BE2C (cell line): ENCODE measurements around the gene WDFY3.

Source experiments
- DNase-seq: peaks from one replicate; pipeline ENCODE4 v3.0.0-alpha.2; 2020
- H3K27me3 ChIP-seq: fragments of 250-450 bp; sonication (Bioruptor Pico); 2 replicates; pipeline ENCODE4 v1.5.1; 2020; ENCODE audit warnings: mild to moderate bottlenecking
- H3K36me3 ChIP-seq: fragments of 250-450 bp; sonication (Bioruptor Pico); 2 replicates; pipeline ENCODE4 v1.5.1; 2020; ENCODE audit warnings: mild to moderate bottlenecking
- H3K4me1 ChIP-seq: fragments of 250-450 bp; sonication (Bioruptor Pico); 2 replicates; pipeline ENCODE4 v1.5.1; 2020
- H3K4me3 ChIP-seq: 2 replicates; pipeline ENCODE4 v1.5.1; 2011; ENCODE audit warnings: low read depth, low read length
- H3K9me3 ChIP-seq: fragments of 250-450 bp; sonication (Bioruptor Pico); 2 replicates; pipeline ENCODE4 v1.5.1; 2020
- TF ChIP-seq, protein P1 (sequence below): IDR thresholded peaks from 2 replicates; pipeline ENCODE4 v1.5.1; 2012; ENCODE audit warnings: mild to moderate bottlenecking, low read depth, low read length

Gene WDFY3

DNA sequence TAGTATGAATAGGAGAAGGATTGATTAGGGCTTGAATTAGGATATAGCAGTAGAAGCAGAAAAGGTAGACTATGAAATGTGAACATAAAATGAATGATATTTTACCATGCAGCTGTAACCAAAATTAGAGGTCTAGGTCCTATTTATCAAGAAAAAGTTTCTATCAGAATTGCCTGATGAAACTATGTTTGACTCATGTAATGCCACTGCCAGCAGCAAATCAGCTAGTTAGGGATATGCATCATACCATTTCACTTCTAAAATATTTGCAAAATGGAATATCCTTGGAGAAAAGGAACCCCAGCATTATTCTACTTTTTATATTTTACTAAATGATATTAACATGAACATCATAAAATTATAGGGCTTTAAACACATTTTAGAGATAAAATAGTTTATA lies 188.4 kb downstream of the WDFY3 start:
- peaks cover 36% of the 10 kb centered on the region for H3K36me3 ChIP-seq
- no peaks in the 10 kb centered on the region for H3K27me3 ChIP-seq
- TF ChIP-seq, protein P1, sequence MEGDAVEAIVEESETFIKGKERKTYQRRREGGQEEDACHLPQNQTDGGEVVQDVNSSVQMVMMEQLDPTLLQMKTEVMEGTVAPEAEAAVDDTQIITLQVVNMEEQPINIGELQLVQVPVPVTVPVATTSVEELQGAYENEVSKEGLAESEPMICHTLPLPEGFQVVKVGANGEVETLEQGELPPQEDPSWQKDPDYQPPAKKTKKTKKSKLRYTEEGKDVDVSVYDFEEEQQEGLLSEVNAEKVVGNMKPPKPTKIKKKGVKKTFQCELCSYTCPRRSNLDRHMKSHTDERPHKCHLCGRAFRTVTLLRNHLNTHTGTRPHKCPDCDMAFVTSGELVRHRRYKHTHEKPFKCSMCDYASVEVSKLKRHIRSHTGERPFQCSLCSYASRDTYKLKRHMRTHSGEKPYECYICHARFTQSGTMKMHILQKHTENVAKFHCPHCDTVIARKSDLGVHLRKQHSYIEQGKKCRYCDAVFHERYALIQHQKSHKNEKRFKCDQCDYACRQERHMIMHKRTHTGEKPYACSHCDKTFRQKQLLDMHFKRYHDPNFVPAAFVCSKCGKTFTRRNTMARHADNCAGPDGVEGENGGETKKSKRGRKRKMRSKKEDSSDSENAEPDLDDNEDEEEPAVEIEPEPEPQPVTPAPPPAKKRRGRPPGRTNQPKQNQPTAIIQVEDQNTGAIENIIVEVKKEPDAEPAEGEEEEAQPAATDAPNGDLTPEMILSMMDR: no peak
- H3K4me3 ChIP-seq: no peak overlapping the region
- H3K4me1 ChIP-seq: no peaks in the 10 kb centered on the region; the same call in 1 of the 2 replicates
- no peak for DNase-seq
- H3K9me3 ChIP-seq: no peaks in the 10 kb centered on the region

DNA sequence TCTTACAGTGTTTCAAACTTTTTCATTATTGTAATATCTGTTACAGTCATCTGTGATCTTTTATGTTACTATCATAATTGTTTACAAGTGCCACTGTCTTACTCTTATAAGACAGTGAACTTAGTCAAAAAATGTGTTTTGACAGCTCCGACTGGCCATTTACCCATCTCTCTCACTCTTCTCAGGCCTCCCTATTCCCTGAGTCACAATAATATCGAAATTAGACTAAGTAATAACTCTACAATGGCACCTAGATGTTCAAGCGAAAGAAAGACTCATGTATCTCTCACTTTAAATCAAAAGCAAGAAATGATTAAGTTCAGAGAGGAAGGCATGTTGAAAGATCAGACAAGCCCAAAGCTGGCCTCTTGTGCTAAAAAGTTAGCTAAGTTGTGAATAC lies 199.3 kb downstream of the WDFY3 start:
- peaks cover 3% of the 10 kb centered on the region for H3K36me3 ChIP-seq
- H3K4me3 ChIP-seq: no peak overlapping the region

DNA sequence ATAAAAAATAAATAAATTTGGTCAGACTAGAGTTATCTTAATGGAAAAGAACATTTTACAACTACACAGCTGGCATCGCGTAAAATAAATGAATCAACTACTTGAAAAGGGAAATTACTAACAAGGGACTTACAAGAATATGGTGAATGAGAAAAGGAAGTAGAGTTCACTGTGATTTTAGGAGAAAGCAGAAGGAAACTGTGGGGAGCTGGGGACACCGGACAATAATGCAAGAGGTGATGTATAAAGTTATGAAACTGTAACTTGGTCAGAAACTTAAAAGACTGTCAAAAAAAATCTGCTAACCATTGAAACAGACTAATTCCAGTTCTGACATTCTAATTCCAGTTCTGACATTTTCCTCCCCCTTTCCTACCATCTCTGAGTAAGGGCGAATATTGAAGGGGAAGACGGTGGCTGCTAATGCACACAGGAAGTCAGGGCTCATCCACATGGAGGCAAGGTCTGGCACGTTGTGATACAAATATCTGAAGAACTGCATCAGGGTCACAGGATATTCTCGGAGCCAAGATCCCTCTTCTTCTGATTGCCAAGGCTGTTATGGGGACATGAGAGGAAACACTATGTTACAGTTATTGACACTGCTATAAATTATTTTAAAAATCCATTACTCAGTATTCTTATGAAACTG lies 213.0 kb downstream of the WDFY3 start:
- Histone ChIP-seq H3K27me3 (no peaks in the 10 kb centered on the region), H3K4me3 (no peak overlapping the region), H3K4me1 (peaks cover 5% of the 10 kb centered on the region; the same call in 1 of the 2 replicates), H3K36me3 (peaks cover 45% of the 10 kb centered on the region), H3K9me3 (no peaks in the 10 kb centered on the region)
- DNase-seq: no peak
- TF ChIP-seq, protein P1: no peak

More for the DNA sequence above, 199.3 kb downstream of the WDFY3 start:
- no peak for DNase-seq
- Histone ChIP-seq H3K4me1 (no peaks in the 10 kb centered on the region), H3K9me3 (no peaks in the 10 kb centered on the region), H3K27me3 (no peaks in the 10 kb centered on the region)
- TF ChIP-seq, protein P1: no peak

DNA sequence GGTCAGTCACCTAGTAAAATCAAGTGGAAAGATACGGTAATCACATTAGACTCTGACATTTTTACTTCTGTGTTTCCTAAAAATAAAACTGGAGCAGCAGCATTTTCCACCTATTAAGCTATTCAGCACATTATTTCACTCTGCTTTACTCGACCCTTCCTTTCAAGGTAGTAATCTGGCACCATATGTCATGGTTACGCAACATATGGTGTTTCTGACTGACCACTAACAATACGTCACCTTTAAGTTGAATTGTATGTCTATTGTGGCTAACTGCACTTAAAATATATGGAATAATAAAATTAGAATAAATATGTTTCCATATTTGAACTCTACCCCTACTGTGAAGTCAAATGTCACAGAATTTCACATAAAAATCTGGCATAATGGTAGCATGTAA lies 214.8 kb downstream of the WDFY3 start:
- TF ChIP-seq, protein P1: no peak
- DNase-seq: no peak
- Histone ChIP-seq H3K4me1 (peaks cover 5% of the 10 kb centered on the region; the same call in 1 of the 2 replicates), H3K27me3 (no peaks in the 10 kb centered on the region), H3K4me3 (no peak overlapping the region), H3K36me3 (peaks cover 52% of the 10 kb centered on the region), H3K9me3 (no peaks in the 10 kb centered on the region)

DNA sequence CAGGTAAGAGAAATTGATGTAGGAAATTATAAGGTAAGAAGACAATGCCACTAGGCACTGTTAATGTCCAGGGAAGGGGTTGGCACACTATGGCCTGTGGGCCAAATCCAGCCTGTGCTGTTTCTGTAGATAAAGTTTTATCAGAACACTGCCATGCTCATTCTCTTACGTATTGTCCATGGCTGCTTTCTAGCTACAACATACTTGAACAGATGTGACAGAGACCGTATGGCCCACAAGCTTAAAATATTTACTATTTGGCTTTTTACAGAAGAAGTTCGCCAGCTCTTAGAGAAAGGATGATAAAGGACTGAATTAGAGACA lies 215.6 kb downstream of the WDFY3 start:
- Histone ChIP-seq H3K4me1 (peaks cover 5% of the 10 kb centered on the region; the same call in 1 of the 2 replicates), H3K36me3 (peaks cover 51% of the 10 kb centered on the region), H3K27me3 (no peaks in the 10 kb centered on the region), H3K4me3 (no peak overlapping the region), H3K9me3 (no peaks in the 10 kb centered on the region)
- no peak for DNase-seq
- TF ChIP-seq, protein P1: no peak

DNA sequence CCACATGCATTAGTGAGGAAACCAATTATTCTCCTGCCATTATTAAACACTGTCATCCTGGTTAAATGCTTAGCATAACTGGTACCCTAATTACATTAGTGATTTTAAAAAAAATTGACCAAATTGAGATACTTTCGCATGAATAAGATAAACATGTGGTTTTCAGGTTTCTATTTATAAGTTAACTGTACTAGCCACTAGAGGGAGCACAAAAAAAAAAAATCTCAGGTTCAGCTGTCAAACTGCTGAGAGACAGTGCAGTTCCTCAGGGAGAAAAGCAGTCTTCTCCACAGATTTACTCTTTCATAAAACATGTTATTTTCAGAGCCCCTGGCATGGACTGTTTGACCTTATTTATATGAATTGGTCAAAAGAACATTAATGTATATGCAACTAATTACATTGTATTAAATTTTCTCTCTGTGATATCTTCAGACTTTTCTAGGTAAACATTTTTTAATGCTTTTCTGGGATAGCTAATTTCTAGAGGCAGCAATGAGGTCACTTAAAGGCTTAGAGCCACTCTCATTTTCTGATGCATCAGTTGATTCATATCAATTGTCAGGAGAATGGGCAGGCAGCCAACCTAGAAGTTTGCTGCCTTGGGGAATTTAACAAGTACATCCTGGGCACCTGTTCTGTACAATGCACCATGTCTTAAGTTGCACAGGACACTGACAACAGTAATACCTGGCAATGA lies 216.1 kb downstream of the WDFY3 start:
- Histone ChIP-seq H3K27me3 (no peaks in the 10 kb centered on the region), H3K9me3 (no peaks in the 10 kb centered on the region), H3K36me3 (peaks cover 48% of the 10 kb centered on the region), H3K4me3 (no peak overlapping the region), H3K4me1 (peaks cover 5% of the 10 kb centered on the region; the same call in 1 of the 2 replicates)
- TF ChIP-seq, protein P1: peak; percentile 71
- DNase-seq: peak; percentile 14
